GM18502 (cell line): ENCODE data around the gene DDX31.

Source experiments
- ATAC-seq: cut with Tn5 transposase; IDR thresholded peaks from one replicate; pipeline ENCODE4 v1.9.1; 2021; ENCODE audit warnings: mild to moderate bottlenecking; ENCODE audit not compliant: unreplicated experiment, poor library complexity

Gene DDX31

DNA sequence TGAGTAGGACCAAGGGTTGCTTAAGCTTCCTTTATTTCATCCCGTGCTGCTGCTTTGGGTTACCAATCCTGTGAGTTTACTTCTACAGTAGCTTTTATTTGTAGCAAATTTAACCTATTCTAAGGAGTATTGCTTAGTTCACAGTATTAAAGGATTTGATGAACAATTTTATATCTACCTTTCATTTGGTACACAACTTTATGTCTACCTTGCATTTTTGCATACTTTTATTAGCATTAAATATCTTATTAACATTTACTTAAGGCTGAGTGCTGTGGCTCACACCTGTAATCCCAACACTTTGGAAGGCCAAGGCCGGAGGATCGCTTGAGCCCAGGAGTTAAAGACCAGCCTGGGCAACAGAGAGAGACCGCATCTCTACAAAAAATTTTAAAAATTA, 4.7 kb upstream of the DDX31 start:
- no peak for ATAC-seq

DNA sequence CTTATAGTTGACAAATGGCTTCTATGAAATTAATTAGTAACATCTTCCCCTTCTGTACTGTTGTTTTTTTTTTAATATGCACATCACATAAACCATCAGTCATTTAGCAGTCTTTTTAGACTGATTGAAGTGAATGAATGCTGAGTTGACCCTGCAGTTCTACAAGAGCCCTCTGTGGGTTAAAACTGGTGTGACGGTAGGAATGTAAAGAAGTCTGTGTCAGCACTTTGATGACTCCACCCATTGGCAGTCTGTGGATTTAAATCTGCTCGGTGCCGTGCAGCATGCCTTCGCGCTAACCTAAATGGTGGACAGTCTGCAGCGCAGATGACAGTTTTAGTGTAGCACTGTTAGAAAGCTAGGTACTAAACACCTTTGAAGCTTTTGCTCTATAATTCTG, 3.6 kb upstream of the DDX31 start:
- no peak for ATAC-seq

DNA sequence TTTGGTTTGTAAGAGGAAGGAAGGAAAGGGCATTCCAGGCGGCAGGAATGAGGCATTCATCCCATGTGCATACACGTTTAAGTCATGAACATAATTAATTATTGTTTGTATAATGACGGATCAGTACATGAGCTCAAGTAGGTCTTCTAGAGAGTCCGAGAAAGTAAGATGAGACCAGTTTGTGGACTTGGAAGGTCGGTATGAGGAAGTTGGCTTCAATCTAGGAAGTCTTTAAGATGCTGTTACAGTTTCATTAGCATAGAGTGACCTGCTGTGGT, 2.6 kb upstream of the DDX31 start:
- ATAC-seq, result no peak

DNA sequence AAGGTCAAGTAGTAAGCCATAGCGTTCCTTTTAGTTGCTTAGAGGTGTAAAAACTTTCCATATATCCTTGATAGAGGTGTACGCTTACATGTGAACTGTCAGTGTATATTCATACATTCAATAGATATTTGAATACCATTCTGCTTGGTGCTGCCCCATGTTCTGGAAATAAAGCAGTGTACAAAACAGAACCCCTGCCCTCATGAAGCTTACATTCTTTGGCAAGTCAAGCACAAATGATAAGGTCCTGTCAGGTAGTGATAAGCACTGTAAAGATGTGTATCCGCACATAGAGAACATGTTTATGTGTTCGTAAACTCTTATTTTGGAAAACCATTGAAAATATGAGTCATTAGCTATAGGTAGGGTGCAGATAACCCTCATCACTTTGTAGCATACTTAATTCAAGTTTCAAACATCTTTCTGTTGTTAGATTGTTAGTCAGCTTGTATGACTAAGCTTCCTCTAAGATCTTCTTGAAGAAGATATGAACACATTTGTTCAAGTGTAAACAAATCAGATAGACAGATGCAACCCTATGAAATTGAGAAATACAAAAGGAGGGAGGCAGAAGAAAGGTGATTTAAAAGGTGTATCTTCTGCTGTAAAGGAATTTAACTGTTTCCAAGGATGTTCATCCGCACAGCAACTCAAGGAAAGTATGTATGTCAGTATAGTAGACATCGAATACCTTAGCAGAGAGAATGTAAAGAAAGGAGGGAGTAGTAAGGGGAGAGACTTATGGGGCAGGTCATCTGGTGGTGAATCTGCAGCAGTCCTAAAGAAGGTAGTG, 2.0 kb upstream of the DDX31 start:
- ATAC-seq, result no peak

DNA sequence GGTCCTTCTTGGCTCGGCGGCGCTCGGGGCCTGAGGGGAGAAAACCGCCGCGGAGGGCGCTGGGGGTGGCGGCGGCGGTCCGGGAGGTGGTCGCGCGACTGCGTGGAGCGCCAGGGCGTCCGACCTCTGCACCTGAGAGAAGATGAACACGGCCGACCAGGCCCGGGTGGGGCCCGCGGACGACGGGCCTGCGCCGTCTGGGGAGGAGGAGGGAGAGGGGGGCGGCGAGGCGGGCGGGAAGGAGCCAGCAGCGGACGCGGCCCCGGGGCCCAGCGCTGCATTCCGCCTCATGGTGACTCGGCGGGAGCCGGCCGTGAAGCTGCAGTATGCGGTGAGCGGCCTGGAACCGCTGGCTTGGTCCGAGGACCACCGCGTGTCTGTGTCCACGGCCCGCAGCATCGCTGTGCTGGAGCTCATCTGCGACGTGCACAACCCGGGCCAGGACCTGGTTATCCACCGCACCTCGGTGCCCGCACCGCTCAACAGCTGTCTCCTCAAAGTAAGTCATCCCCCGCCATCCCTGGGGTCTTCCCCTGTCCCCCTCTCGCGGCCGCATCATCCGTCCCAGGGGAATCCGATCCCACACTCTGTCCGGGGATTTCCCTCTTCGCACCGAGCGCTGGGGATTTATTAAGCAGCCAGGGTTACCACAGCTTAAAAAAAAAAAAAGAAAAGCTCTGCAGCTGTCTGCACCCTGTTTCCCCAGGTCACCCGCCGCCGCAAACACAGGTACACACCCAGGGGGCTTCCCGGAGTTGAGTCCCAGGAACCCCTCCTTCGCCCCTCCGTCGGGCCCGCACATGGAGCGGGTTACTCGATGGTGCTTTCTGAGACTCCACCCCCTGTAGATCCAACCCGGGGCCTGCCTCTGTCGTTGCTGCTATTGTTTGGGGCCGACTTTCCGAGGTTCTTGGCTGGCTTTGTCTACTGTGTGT, 941 bp upstream of the DDX31 start, which contains the start of gene GTF3C4:
Gene GTF3C4, plus strand, starts transcription at position 8 of the 935 bp plus-strand sequence. Its CDS starts 135 bp downstream, at position 143.
- ATAC-seq, result peak; percentile 24

DNA sequence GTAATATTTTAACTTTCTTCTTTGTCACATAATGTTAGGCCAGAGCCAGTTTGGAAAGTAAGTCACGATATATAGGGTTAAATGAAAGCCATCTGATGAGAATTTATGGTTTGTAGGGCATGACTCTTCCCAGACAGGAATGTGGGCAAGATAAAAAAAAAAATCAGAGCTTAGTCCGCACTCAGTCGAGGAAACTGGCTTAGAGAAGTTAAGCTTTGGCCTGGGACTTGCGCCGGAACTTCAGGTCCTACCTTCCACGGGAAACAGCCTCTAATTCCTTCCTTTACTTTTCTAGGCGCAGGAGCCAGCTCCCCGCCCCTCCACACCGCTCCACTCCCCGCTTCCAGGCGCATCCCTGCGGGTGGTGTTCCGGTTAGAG, 475 bp downstream of the DDX31 start:
- no peak for ATAC-seq

DNA sequence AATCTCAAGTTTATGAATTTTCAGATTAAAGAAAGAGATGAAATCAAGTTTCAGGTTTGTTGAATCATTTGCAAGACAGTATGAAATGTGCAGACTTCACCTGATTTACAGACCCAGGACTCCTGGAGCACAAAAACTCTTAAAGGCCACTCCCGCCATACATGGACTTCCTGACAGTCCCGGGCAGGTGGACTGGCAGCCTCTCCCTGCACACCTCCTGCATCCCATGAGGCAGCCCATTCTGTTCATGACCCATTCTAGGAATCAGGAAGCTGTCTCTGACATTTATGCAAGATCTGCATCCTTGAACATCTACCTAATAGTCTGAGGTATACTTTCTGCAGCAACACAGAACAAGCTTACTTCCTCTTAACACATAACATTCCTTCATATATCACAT, 5.9 kb downstream of the DDX31 start:
- ATAC-seq, result no peak

DNA sequence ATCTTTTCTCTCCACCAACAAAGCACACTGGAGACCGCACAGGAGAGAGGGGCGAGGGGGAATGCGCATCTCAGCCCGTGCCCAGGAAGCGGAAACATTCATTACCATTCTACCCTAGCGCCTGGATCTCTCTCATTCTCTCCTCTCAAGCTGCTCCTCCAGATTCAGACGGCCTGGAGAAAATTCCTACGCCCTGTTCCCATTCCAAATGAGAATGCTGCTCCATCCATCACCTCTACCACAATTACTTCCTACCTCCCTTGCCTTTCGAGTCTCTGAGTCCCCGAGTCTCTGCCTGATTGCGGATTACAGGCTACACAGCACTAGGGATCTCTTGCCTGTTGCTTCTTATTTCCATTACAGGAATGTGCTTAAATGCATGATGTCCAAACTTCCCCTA, 6.7 kb downstream of the DDX31 start:
- no peak for ATAC-seq

DNA sequence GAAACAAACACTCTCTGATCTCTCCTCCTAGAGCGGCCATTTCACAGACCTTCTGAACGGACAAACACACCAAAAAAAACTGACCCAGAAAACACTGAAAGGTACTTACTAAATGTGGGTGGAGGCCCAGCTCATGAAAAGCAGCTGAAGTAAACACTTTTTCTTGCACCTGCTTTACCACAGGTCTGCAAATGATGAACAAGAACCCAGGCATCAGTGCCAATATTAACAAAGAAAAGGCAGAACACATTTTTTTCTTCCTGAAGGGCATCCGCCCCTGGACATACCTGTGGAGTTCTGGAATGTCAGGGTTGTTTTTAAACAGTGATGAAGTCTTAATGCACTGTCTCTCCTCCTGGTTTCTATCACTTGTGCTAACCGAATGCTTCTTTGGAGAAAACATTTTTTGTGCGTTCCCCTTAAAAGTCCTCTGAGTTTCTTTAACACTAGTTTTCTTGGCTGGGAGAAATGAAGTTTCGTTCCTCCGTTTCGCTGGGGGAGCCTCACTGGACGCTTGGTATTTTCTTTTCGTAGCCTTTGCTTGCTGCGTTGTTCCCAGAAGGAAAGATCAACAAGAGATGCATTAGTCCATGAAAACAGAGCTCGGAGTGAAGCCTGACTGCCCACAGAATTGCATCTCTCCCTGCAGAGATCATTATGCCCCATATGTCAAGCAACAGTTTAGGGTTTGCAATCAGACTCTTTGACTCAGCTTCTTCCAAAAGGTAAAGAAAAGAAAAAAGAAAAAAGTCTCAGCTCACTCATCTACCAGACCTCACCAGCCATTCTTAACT, 7.4 kb downstream of the DDX31 start:
- ATAC-seq, result no peak

DNA sequence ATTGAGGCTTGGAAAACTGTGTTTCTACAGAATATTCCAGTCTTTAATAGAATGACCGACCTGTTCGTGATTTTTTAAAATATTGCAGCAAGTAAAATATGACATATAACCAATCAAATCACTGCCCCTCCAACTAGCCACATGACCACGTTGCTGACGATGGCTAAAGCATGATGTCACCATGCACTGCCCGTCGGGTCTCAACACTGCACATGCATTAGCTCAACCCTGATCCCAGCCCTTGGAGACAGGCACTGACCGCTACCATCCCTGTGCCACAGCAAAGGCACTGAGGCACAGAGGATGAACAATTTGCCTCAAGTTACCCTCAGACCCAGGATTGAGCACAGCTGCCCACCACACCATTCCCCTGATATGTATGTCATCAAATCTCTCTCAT, 13.5 kb downstream of the DDX31 start:
- ATAC-seq, result no peak

DNA sequence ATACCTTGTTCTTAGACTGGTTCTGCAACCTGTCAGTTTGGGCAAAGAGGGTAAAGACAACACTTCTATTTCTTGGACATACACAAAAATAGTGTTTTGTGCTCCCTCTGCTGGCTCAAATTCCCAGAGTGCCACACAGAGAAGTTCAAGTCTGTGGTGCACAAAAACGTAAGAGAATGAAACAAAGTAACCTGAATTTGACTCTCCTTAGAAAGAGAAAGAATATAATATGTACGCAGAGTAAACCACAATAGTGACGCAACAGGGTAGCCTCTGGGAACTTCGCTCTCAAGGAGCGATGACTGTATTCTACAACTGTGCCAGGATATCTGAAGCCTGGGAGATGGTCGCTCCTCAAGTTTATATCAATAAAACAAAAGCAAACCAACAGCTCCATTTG, 18.5 kb downstream of the DDX31 start:
- ATAC-seq, result no peak

DNA sequence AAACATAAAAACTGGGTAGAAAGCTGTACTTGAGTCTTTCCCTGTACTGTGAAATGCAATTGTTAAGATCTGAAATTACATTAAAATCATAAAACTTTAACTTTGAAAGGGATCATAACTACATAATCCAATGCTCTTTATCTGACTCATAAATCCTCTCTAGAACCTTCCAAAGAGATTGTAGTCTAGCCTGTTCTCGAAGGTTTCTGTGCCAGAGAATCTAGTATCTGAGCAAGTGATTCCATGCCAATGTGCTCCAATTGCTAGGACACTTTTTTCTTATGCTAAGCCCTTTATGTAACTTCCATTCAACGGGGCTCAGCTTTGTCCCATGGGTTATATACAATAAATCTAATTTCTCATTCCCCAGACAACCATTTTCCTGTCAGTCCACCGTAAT, 21.1 kb downstream of the DDX31 start:
- ATAC-seq, result no peak

DNA sequence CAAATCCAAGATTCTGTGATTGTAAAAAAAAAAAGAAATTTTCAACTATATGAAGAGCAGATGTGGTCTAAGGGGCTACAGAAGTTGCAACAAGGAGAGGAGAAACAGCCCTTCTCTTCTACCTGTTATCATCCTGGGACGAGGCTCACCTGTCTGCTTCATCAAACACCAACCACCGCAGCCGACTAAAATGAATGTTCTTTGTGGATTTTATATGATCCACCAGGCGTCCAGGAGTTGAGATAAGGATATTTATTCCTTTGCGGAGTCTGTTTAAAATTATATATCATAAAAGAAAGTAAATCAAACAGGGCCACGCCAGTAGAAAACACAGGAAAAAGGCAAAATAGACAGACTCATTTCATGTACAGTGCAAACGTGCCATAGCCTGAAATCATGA, 21.5 kb downstream of the DDX31 start:
- no peak for ATAC-seq

DNA sequence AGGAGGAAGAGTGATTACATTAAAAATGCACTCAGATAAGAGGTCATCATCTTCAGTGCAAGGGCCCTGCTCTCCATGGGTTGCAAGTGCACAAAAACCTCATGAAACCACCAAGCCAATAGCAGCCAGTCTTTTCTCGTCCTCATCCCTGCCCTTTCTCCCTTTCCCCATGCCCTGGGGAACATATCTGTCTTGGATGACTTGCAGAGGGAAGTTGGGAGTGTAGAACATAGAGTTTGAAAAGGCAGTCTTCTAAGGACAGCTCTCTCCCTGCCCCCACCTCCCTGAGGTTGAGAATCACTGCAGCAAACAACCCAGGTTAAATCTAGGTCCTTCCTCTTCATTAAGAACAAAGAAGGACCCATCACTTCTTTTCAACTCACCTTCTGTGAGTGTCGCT, 22.0 kb downstream of the DDX31 start:
- no peak for ATAC-seq

DNA sequence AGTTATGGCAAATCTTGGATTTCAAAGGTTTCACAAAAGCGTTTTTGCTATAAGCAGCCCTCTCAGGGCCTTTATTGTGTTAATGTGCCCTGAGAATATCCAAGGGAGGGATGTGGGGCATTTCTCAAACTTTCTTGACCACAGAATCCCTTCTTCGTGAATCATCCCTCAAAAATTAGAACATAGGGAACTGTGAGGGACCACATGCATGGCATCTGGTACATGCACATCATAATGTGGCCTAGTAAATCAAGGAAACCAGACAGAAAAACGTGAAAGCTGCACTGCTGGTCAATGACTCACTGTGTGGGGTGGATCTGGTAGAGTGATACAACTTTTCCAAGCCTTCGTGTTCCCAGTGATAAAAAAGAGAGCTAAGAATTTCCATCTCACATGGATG, 22.4 kb downstream of the DDX31 start:
- ATAC-seq, result no peak

DNA sequence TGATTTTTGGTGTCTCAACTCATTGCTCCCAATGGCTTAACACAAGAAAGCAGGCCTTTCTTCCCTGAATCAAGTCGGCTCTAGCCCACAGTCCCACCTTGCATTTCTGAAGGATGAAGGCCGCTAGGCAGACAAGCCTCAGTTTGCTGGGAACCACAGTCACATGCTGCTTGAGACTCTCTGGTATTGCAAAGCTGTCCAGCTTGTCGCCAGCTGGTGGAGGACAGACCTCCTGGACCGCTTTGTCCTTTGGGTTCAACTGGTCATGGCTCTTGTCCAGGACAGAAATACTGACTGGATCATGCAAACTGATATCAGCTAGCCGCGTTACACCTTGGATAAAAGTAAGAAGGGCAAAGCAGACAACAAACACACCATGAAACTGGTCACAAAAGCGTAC, 23.1 kb downstream of the DDX31 start:
- ATAC-seq, result no peak

DNA sequence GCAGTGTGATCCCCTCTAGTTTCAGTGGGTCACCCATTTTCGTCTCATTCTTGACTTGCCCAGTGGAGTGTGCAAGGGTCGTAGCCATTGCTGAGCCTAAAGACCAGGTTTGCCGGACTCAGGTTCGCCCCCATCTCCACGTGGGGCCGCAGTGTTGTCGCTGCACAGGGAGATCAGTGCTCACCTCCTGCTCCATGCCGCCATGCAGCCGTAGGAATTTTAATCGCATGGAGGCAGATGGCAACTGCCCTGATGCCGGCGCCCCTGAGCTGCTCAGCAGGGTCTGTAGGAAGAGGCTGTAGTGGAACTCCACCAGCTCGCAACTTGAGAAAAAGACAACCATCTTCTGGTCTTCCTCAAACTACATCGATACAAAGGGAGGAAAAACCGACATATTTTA, 24.1 kb downstream of the DDX31 start:
- no peak for ATAC-seq

DNA sequence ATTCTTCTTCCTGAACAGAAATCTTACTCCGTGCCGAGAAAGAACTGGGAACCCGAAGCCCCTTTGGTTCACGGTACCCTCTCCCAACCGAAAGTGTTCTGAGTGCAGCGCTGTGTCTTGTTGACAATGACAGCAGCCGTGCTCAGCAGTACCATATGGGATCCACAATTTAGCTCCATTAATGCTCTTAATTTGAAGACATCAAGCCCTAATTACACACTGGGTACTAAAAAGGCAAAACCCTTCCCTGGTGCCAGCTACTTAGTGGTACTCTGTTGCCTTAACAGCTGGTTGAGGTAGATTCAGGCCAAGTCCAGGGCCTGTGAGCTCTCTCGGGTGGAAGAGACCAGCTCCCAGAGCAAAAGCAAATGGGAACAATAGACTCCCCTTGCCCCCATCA, 24.5 kb downstream of the DDX31 start:
- no peak for ATAC-seq

DNA sequence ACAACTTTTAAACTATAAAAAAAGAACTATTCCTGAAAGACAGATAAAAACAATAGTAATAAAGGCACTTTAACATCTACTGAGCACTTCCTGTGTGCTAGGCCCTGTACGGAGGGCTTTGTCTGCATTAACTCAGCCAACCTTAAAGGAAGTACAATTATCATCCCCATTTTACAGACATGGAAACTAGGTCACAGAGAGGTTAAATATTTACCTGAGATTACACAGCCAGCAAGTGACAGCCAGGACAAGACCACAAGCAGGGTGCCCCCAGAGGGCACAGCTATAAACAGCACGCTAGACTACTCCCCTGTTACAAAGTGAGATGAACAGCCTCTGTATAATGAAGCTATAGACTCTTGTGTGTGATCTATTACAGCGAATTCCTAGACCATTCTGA, 25.5 kb downstream of the DDX31 start:
- ATAC-seq, result no peak

DNA sequence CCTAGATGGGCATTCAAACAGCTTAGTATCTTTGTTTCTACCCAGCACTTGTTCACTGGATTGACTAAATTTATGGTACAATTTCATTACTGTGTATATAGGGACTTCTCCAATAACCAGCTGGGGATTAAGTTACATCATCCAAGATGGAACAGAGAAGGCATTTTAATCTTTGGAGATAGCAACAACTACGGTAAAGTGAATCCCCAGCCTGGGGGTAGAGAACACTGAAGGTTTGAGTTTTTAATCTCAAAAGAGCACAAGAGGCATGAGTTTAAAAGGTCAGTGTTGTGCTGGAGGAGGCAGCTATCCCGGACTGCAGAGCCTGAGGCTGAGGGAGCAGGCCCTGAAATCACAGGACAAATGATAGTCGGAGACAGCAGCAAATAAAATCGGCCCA, 28.6 kb downstream of the DDX31 start:
- ATAC-seq, result no peak

DNA sequence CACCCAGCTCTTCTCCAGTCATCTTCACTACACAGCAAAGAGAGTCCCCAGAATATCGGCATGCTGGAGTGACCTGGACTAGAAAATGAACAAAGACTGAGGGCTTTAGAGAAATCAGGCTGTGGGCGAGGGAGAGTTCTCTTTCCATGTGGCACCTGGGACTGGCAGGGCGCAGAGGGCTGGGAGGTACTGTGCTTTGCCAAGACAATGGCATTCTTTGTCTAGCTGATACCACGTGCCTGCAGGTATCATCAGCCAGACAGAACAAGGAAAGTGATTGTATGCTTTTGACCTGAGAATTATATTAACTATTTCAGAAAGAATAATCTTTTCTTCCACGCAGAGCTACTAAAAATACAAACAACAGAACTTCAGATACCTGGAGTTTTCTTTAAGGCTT, 30.5 kb downstream of the DDX31 start:
- ATAC-seq, result no peak
